GM12891 (cell line): ENCODE results near the gene VAV2.

ENCODE experiments used
- PAX5 ChIP-seq: IDR thresholded peaks from 2 replicates; pipeline ENCODE4 v1.6.1; 2011; ENCODE audit warnings: low read length, moderate library complexity, mild to moderate bottlenecking; ENCODE audit not compliant: insufficient read depth, severe bottlenecking
- POLR2A ChIP-seq: IDR thresholded peaks from 2 replicates; pipeline ENCODE4 v1.6.1; 2011; ENCODE audit warnings: low read depth, low read length, control low read depth
- POLR2AphosphoS5 ChIP-seq: IDR thresholded peaks from 2 replicates; pipeline ENCODE4 v1.6.1; 2011; ENCODE audit warnings: low read depth, low read length, control low read depth
- TAF1 ChIP-seq: IDR thresholded peaks from 2 replicates; pipeline ENCODE4 v1.6.1; 2011; ENCODE audit warnings: low read depth, low read length, control low read depth

- TF ChIP-seq POLR2AphosphoS5 (no peak), PAX5 (no peak), POLR2A (no peak), TAF1 (no peak)
These were observed 210.9 kb downstream of the VAV2 start for GRCh38 chr9:133780962-133781827.
